Measurements from ENCODE around the gene COX19. TPM values are rescaled to one million over a fixed set of nuclear protein-coding genes. Genes with fewer than 3 reads are reported as not detected.
"Not testable (repeated sequence)": the region's sequence is repeated elsewhere in the genome, so short reads cannot be mapped to it uniquely, and the experiment has no call there.

The COX19 gene
- polyA plus RNA-seq, 1 donor from 2014 or later, result 16.0 TPM

DNA sequence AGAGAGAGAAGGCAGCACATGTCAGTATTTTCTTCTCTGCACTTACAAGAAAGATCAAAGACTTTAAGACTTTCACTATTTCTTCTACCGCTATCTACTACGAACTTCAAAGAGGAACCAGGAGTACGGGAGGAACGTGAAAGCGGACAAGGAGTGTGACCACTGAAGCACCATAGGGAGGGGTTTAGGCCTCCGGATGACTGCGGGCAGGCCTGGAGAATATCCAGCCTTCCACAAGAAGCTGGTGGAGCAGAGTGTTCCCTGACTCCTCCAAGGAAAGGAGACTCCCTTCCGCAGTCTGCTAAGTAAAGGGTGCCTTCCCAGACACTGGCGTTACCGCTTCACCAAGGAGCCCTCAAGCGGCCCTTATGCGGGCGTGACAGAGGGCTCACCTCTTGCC lies 14.4 kb downstream of the COX19 start:
- not testable (repeated sequence) for H3K36me3 ChIP-seq (ENCODE audit: insufficient read depth, low read length); H2AFZ ChIP-seq (ENCODE audit: low read depth, low read length); H3K79me2 ChIP-seq (replicated peaks; ENCODE audit: insufficient read depth, low read length); H4K20me1 ChIP-seq (ENCODE audit: insufficient read depth); H3K9ac ChIP-seq (ENCODE audit: low read length); H3K27ac ChIP-seq (ENCODE audit: low read length); H3K27me3 ChIP-seq (ENCODE audit: insufficient read depth, low read depth, low read length); H3K9me2 ChIP-seq (ENCODE audit: insufficient read depth, low read length); H3F3A ChIP-seq (ENCODE audit: insufficient read depth, low read length, poor library complexity, severe bottlenecking); H3K9me3 ChIP-seq (ENCODE audit: low read length); H3K4me2 ChIP-seq (ENCODE audit: low read length); H3K4me3 ChIP-seq (ENCODE audit: low read length)

DNA sequence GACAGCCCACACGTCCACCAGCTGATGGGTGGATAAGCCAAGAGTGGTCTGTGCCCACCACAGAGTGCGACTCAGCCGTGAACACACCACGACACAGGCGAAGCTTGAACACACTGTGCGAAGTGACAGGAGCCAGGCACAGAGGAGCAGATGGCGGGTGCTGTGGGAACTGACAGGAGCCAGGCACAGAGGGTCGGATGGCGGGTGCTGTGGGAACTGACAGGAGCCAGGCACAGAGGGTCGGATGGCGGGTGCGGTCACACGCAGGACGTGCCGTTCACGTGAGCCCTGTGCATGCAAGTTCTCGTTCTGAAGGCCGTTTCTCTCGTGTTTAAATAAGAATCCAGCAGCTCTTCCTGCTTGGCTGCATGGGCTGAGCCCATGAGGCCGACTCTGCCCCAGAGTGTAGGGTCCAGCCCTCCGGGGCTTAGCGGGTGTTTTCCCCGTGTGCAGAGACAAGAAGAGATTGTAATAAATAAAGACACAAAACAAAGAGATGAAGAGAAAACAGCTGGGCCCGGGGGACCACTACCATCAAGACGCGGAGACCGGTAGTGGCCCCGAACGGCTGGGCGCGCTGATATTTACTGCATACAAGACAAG lies 15.0 kb downstream of the COX19 start:
- H2AFZ ChIP-seq (ENCODE audit: low read depth, low read length), result no peak overlapping the region
- no peaks in the 10 kb centered on the region for H3K9me3 ChIP-seq (ENCODE audit: low read length)
- H4K20me1 ChIP-seq (ENCODE audit: insufficient read depth), result no peaks in the 10 kb centered on the region
- no peaks in the 10 kb centered on the region for H3K9me2 ChIP-seq (ENCODE audit: insufficient read depth, low read length)
- H3K27ac ChIP-seq (ENCODE audit: low read length), result no peak overlapping the region
- no peak for TF ChIP-seq RAD21 (conservative IDR thresholded peaks at IDR 0.05)
- no peak for TF ChIP-seq EP300 (conservative IDR thresholded peaks at IDR 0.05; ENCODE audit: poor library complexity, severe bottlenecking)
- no peak for TF ChIP-seq EZH2 (IDR thresholded peaks at IDR 0.05; ENCODE audit: borderline replicate concordance, insufficient read depth, low read length, poor library complexity, severe bottlenecking)
- TF ChIP-seq MXI1 (conservative IDR thresholded peaks at IDR 0.05; ENCODE audit: poor library complexity, severe bottlenecking), result no peak
- TF ChIP-seq TAF1 (IDR thresholded peaks at IDR 0.05; ENCODE audit: low read depth), result no peak
- TF ChIP-seq POLR2AphosphoS5 (IDR thresholded peaks at IDR 0.05), result no peak
- TF ChIP-seq SMC3 (conservative IDR thresholded peaks at IDR 0.05; ENCODE audit: poor library complexity), result no peak
- TF ChIP-seq, protein P1, sequence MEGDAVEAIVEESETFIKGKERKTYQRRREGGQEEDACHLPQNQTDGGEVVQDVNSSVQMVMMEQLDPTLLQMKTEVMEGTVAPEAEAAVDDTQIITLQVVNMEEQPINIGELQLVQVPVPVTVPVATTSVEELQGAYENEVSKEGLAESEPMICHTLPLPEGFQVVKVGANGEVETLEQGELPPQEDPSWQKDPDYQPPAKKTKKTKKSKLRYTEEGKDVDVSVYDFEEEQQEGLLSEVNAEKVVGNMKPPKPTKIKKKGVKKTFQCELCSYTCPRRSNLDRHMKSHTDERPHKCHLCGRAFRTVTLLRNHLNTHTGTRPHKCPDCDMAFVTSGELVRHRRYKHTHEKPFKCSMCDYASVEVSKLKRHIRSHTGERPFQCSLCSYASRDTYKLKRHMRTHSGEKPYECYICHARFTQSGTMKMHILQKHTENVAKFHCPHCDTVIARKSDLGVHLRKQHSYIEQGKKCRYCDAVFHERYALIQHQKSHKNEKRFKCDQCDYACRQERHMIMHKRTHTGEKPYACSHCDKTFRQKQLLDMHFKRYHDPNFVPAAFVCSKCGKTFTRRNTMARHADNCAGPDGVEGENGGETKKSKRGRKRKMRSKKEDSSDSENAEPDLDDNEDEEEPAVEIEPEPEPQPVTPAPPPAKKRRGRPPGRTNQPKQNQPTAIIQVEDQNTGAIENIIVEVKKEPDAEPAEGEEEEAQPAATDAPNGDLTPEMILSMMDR (IDR thresholded peaks at IDR 0.05; ENCODE audit: poor library complexity, severe bottlenecking), result no peak
- TF ChIP-seq, protein P2, sequence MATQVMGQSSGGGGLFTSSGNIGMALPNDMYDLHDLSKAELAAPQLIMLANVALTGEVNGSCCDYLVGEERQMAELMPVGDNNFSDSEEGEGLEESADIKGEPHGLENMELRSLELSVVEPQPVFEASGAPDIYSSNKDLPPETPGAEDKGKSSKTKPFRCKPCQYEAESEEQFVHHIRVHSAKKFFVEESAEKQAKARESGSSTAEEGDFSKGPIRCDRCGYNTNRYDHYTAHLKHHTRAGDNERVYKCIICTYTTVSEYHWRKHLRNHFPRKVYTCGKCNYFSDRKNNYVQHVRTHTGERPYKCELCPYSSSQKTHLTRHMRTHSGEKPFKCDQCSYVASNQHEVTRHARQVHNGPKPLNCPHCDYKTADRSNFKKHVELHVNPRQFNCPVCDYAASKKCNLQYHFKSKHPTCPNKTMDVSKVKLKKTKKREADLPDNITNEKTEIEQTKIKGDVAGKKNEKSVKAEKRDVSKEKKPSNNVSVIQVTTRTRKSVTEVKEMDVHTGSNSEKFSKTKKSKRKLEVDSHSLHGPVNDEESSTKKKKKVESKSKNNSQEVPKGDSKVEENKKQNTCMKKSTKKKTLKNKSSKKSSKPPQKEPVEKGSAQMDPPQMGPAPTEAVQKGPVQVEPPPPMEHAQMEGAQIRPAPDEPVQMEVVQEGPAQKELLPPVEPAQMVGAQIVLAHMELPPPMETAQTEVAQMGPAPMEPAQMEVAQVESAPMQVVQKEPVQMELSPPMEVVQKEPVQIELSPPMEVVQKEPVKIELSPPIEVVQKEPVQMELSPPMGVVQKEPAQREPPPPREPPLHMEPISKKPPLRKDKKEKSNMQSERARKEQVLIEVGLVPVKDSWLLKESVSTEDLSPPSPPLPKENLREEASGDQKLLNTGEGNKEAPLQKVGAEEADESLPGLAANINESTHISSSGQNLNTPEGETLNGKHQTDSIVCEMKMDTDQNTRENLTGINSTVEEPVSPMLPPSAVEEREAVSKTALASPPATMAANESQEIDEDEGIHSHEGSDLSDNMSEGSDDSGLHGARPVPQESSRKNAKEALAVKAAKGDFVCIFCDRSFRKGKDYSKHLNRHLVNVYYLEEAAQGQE (IDR thresholded peaks at IDR 0.05; ENCODE audit: borderline replicate concordance), result no peak
- H3K9ac ChIP-seq (ENCODE audit: low read length), result no peak overlapping the region
- H3K27me3 ChIP-seq (ENCODE audit: insufficient read depth, low read depth, low read length), result no peaks in the 10 kb centered on the region
- no peaks in the 10 kb centered on the region for H3K79me2 ChIP-seq (replicated peaks; ENCODE audit: insufficient read depth, low read length)
- no peak overlapping the region for H3K4me2 ChIP-seq (ENCODE audit: low read length)
- H3K4me3 ChIP-seq (ENCODE audit: low read length), result no peak overlapping the region
- H3F3A ChIP-seq (ENCODE audit: insufficient read depth, low read length, poor library complexity, severe bottlenecking), result no peaks in the 10 kb centered on the region
- no peaks in the 10 kb centered on the region for H3K36me3 ChIP-seq (ENCODE audit: insufficient read depth, low read length)

DNA sequence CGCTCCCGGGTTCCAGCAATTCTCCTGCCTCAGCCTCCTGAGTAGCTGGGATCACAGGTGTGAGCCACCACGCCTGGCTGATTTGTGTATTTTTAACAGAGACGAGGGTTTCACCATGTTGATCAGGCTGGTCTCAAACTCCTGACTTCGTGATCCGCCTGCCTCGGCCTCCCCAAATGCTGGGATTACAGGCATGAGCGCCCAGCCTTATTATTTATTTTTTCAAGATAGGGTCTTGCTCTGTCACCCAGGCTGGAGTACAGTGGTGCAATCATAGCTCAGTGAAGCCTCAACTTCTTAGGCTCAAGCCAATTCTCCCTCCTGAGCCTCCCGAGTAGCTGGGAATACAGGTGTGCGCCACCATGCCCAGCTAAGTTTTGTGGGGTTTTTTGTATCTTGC lies 15.6 kb downstream of the COX19 start:
- not testable (repeated sequence) for H4K20me1 ChIP-seq (ENCODE audit: insufficient read depth); H3K9me3 ChIP-seq (ENCODE audit: low read length); H3K4me2 ChIP-seq (ENCODE audit: low read length); H3K27ac ChIP-seq (ENCODE audit: low read length); H3K4me3 ChIP-seq (ENCODE audit: low read length); H3K36me3 ChIP-seq (ENCODE audit: insufficient read depth, low read length); H2AFZ ChIP-seq (ENCODE audit: low read depth, low read length); H3F3A ChIP-seq (ENCODE audit: insufficient read depth, low read length, poor library complexity, severe bottlenecking); H3K9me2 ChIP-seq (ENCODE audit: insufficient read depth, low read length); H3K27me3 ChIP-seq (ENCODE audit: insufficient read depth, low read depth, low read length); H3K79me2 ChIP-seq (replicated peaks; ENCODE audit: insufficient read depth, low read length); H3K9ac ChIP-seq (ENCODE audit: low read length)

Measured in neural cell (in vitro differentiated cells).